PC-3 (cell line): ENCODE data around the gene MICB. TPM values are rescaled to one million over a fixed set of nuclear protein-coding genes. Genes with fewer than 3 reads are reported as not detected.

ENCODE experiments used
- ATAC-seq: fragments of 200-7000 bp; cut with Tn5 transposase; 2 replicates; pipeline ENCODE4 v1.9.1; 2020; ENCODE audit warnings: mild to moderate bottlenecking, moderate library complexity
- BruUV-seq: library from RNA; stranded (reverse); fragments of 400-500 nt; replicated peaks from 2 replicates; lab custom pipeline; 2021; lab: Mats Ljungman, UMichigan
- CTCF ChIA-PET: fragments of 300-600 bp; sonication (Branson Sonifier 250); formaldehyde crosslinking; loops from one replicate; lab custom pipeline; 2022; ENCODE audit warnings: antibody characterized with exemption; lab: Charles Lee
- POLR2A ChIA-PET: fragments of 300-600 bp; sonication (Branson Sonifier 250); formaldehyde crosslinking; loops from one replicate; lab custom pipeline; 2022; ENCODE audit warnings: antibody characterized with exemption; ENCODE audit not compliant: unreplicated experiment; lab: Charles Lee
- DNase-seq: peaks from one replicate; pipeline ENCODE4 v3.0.0-alpha.2; 2015
- H2AFZ ChIP-seq: fragments of 300-600 bp; sonication (generic); 2 replicates; pipeline ENCODE4 v1.6.0; 2016; ENCODE audit warnings: antibody characterized with exemption, low read length
- H3F3A ChIP-seq: fragments of 300-600 bp; sonication (generic); one replicate; pipeline ENCODE4 v1.6.0; 2017; ENCODE audit warnings: antibody characterized with exemption, low read length, control low read depth, mild to moderate bottlenecking; ENCODE audit not compliant: unreplicated experiment
- H3K27ac ChIP-seq: fragments of 300-600 bp; sonication (generic); 2 replicates; pipeline ENCODE4 v1.5.1; 2016; ENCODE audit warnings: mild to moderate bottlenecking, low read length
- H3K27me3 ChIP-seq: fragments of 300-600 bp; sonication (generic); 2 replicates; pipeline ENCODE4 v1.6.1; 2016; ENCODE audit warnings: low read length, mixed read lengths
- H3K36me3 ChIP-seq: fragments of 300-600 bp; sonication (generic); 2 replicates; pipeline ENCODE4 v1.6.1; 2016; ENCODE audit warnings: low read depth, mixed run types, low read length, mixed read lengths
- H3K4me1 ChIP-seq: fragments of 300-600 bp; sonication (generic); 2 replicates; pipeline ENCODE4 v1.5.1; 2016; ENCODE audit warnings: low read length; ENCODE audit not compliant: insufficient read depth
- H3K4me2 ChIP-seq: fragments of 300-600 bp; sonication (generic); 2 replicates; pipeline ENCODE4 v1.6.0; 2016; ENCODE audit warnings: low read length
- H3K4me3 ChIP-seq: fragments of 300-600 bp; sonication (generic); 2 replicates; pipeline ENCODE4 v1.5.1; 2016; ENCODE audit warnings: mild to moderate bottlenecking, low read length, mixed read lengths
- H3K79me2 ChIP-seq: fragments of 300-600 bp; sonication (generic); 2 replicates; pipeline ENCODE4 v1.6.1; 2017; ENCODE audit warnings: low read length, mixed read lengths
- H3K9ac ChIP-seq: fragments of 300-600 bp; sonication (generic); 2 replicates; pipeline ENCODE4 v1.6.0; 2016; ENCODE audit warnings: mild to moderate bottlenecking, low read length
- H3K9me2 ChIP-seq: fragments of 300-600 bp; sonication (generic); replicated peaks from 2 replicates; pipeline ENCODE4 v1.6.1; 2016; ENCODE audit warnings: mixed run types, low read length, mixed read lengths
- H3K9me3 ChIP-seq: fragments of 300-600 bp; sonication (generic); 2 replicates; pipeline ENCODE4 v1.6.1; 2016; ENCODE audit warnings: low read length, mixed read lengths
- H4K20me1 ChIP-seq: fragments of 300-600 bp; sonication (generic); 2 replicates; pipeline ENCODE4 v1.6.1; 2016; ENCODE audit warnings: low read length, mixed read lengths
- CTCF ChIP-seq: fragments of 300-600 bp; sonication (generic); conservative IDR thresholded peaks from 2 replicates; pipeline ENCODE4 v1.5.1; 2017; ENCODE audit warnings: antibody characterized with exemption, low read depth, mild to moderate bottlenecking, low read length
- EZH2 ChIP-seq: fragments of 300-600 bp; sonication (generic); IDR thresholded peaks from one replicate; pipeline ENCODE4 v1.6.1; 2017; ENCODE audit warnings: antibody characterized with exemption, mild to moderate bottlenecking, low read length; ENCODE audit not compliant: unreplicated experiment
- EZH2phosphoT487 ChIP-seq: fragments of 300-600 bp; sonication (generic); IDR thresholded peaks from 2 replicates; pipeline ENCODE4 v1.6.1; 2018; ENCODE audit warnings: mild to moderate bottlenecking, antibody characterized with exemption, low read length, borderline replicate concordance
- intact Hi-C: fragments of 100-400 bp; cut with micrococcal nuclease; formaldehyde crosslinking; loops from 2 replicates; pipeline ENCODE4 v1.9.0; 2023
- total RNA-seq: library from RNA; depleted of rRNA; stranded (reverse); fragments of >200 nt; gene quantifications from 2 replicates; pipeline ENCODE4 v1.2.3, GENCODE V29; 2014

The MICB gene
- total RNA-seq, 1 experiment from 2014 or later = 25.6 TPM

- no peaks in the 10 kb centered on the region for H4K20me1 ChIP-seq
- H2AFZ ChIP-seq = peak within 1 kb of the TSS; percentile 82
- peak within 1 kb of the TSS; percentile 96 for H3K4me2 ChIP-seq
- H3K79me2 ChIP-seq = peaks cover 37% of the 10 kb centered on the region
- POLR2A ChIA-PET = no interaction called here
- DNase-seq = peak; percentile 96
- H3K4me1 ChIP-seq = peaks cover 20% of the 10 kb centered on the region
- intact Hi-C loops = loop anchor here (1.0 to 5.0 kb wide), 3 partner anchors 52 to 121 kb away; partner anchors contain the start of genes CSNK2B and LY6G5B
- peak; percentile 72 for ATAC-seq
- CTCF ChIA-PET = interaction anchor here (0.5 to 2.1 kb wide), 3 partner anchors 49 to 63 kb away, joined by 3 to 9 read pairs (median 6); no protein-coding TSS in a partner anchor
- peak within 1 kb of the TSS; percentile 41; the same call in 1 of the 2 replicates for H3K27ac ChIP-seq
- no TSS peak for BruUV-seq
- H3K9me2 ChIP-seq = no peaks in the 10 kb centered on the region
- H3K4me3 ChIP-seq = peak within 1 kb of the TSS; percentile 76
- H3K9ac ChIP-seq = peak within 1 kb of the TSS; percentile 97
- H3K36me3 ChIP-seq = peaks cover 8% of the 10 kb centered on the region; the same call in 1 of the 2 replicates
- no peaks in the 10 kb centered on the region for H3K9me3 ChIP-seq
- TF ChIP-seq EZH2phosphoT487 (no peak), CTCF (peak; percentile 97)
- H3K27me3 ChIP-seq = no peaks in the 10 kb centered on the region
- H3F3A ChIP-seq = no peaks in the 10 kb centered on the region
Measured at GRCh38 chr6:31546339-31546957, 48.5 kb downstream of the MICB start, which contains the start of gene ATP6V1G2. Gene ATP6V1G2 (minus strand): TSS chr6:31546608. CDS start chr6:31546559, 49 bp downstream.

GRCh38 chr6:31546958-31547726, 49.2 kb downstream of the MICB start, which contains the start of gene NFKBIL1:
Gene NFKBIL1 (plus strand): TSS chr6:31547608. CDS start chr6:31547695, 87 bp downstream.
- TF ChIP-seq CTCF = no peak
- no peak for TF ChIP-seq EZH2
- no peak for TF ChIP-seq EZH2phosphoT487
- no peaks in the 10 kb centered on the region for H4K20me1 ChIP-seq
- H2AFZ ChIP-seq = peak within 1 kb of the TSS; percentile 82
- H3K79me2 ChIP-seq = peaks cover 33% of the 10 kb centered on the region
- no peaks in the 10 kb centered on the region for H3K9me2 ChIP-seq
- H3K4me3 ChIP-seq = peak within 1 kb of the TSS; percentile 76
- H3K4me1 ChIP-seq = peaks cover 20% of the 10 kb centered on the region
- H3K27ac ChIP-seq = peak within 1 kb of the TSS; percentile 41
- H3K36me3 ChIP-seq = peaks cover 8% of the 10 kb centered on the region; the same call in 1 of the 2 replicates
- peak within 1 kb of the TSS; percentile 96 for H3K4me2 ChIP-seq
- POLR2A ChIA-PET = interaction anchor here (0.6 to 0.7 kb wide), 2 partner anchors 85 to 1427 kb away, joined by 3 read pairs; no protein-coding TSS in a partner anchor
- CTCF ChIA-PET = interaction anchor here (0.6 to 2.1 kb wide), 3 partner anchors 51 to 278 kb away, joined by 3 to 9 read pairs (median 4); no protein-coding TSS in a partner anchor
- no peaks in the 10 kb centered on the region for H3K9me3 ChIP-seq
- BruUV-seq = no TSS peak
- H3K9ac ChIP-seq = peak within 1 kb of the TSS; percentile 97
- H3F3A ChIP-seq = no peaks in the 10 kb centered on the region
- peak; percentile 81 for ATAC-seq
- DNase-seq = peak; percentile 95
- H3K27me3 ChIP-seq = no peaks in the 10 kb centered on the region
- intact Hi-C loops = loop anchor here (1.0 to 5.0 kb wide), 3 partner anchors 51 to 120 kb away; partner anchors contain the start of genes CSNK2B and LY6G5B
